Bone marrow (tissue), 2 donors: ENCODE data around the gene SOCS6.

Experiments
- DNase-seq, 2 donors: peaks; one replicate each; lab custom pipeline; 2025; lab: John Stamatoyannopoulos, UW

The SOCS6 gene

DNA sequence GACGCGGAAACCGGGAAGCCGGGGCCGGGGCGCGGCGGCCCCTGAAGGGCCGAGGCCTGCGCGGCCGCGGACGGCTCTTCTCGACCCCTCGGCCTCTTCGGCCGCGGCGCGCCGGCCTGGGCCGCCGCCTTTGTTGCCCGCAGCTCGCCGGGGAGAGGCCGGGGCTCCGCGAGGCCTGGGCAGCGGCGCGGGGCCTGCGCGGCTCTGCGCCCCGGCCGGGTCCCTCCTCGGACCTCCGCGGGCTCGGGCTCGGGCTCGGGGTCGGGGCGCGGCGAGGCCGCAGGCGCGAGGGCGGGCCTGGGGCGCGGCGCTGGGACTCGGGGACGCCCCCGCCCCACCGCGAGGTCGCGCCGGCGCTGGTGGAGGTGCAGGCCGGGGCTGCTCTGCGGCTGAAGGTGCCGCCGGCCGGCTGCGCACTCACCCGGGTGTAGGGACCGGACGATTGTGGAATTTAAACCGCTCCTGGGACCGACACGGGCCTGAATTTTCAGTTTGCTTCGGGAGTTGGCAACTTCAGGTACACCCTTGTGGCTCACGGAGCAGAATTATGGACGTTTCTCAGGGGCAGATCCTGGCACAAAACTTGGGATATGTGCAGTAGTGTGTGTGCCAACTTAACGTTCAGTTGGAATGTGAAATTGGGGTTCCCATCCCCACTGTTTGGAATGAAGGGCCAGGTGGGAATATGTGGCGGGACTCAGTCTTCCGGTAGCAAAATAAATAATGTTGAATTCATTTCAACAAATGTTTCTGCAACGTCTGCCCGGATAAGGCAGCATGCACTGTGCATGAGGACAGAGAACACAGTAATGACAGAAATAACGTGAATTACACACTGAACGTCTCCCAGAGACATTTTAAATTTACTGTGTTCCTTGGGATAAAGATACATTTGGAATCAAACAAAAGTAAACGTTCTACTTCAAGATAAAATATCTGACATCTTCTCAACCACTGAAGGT is 787 bp downstream of the SOCS6 start:
- no peak for DNase-seq

DNA sequence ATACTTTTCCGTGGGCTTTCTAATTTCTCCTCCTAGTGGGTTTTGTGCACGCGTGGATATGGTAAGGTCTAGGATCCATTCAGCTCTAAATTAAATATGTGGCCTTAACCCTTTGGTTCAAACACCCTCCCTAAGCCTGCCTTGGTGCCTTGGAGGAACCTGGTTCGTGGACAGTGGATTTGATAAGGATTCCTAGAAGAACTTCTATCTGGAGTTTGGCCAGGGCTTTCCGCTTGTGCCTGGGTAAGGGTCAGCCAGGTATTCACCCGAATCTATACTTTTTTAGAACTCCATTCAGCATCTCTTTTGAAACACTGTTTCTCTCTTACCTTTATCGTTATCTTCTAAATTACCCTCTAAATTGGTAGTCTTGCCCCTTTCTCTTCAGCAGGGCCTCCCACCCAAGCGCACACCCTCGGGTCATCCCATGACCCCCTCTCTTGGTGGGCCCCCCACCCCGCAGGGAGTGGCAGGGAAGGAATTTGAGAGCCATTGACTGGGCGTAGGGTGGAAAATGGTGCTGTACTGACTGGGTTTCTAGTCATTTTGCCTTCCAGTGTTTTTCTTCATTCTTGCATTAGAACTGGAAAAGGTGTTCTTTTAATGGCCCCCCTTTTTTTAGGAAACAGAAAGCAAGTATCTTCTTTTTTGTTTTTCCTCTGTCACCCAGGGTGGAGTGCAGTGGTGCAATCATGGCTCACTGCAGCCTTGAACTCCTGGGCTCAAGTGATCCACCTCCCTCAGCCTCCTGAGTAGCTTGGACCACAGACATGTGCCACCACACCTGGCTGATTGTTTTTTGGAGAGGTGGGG is 1.8 kb downstream of the SOCS6 start:
- no peak for DNase-seq

DNA sequence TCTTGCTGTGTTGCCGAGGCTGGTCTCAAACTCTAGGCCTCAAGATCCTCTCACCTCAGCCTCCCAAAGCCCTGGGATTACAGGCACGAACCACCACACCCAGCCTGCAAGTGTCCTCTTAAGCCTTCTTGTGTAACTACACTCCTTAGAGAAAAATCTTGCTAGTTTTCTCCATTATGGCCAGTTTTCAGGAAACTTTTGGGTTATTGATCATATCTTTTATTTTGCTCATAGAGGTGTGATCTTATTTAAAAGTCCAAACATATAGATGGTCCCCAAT is 2.4 kb downstream of the SOCS6 start:
- no peak for DNase-seq

DNA sequence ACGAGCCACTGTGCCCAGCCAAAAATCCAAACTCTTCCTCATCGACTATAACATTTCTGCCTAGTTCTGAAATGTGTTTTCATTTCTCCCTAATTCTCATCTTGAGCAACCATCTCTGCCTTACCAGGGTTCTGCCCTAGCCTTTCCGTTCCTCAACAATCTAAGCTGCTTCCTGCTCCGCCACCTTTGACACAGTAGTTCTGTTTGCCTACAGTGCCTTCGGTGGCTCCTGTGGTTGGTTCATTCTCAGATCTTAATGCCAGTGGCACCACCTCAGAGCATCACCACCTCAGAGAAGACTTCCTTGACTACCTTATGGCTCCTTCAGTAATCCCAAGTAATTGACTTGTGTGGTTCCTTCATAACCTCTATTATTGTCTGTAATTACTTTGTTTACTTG is 3.8 kb downstream of the SOCS6 start:
- no peak for DNase-seq

DNA sequence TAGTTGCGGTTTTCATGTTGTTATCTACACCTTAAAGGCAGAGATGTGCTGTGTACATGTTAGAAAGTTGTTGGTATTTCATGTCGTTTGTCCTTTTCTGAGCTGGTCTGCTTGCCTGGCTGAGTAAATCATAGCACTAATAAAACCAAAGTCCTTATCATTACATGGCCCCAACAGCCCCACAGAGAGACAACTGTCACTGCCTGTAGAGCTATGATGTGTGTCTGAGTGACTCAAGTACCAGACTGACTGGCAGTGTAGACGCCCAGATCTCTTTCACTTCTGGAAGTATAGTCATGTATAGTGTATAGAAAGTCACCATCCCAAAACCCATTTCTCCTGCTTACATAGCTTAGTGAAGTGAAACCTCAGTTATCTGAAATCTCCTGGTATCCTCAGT is 4.3 kb downstream of the SOCS6 start:
- DNase-seq: no peak

DNA sequence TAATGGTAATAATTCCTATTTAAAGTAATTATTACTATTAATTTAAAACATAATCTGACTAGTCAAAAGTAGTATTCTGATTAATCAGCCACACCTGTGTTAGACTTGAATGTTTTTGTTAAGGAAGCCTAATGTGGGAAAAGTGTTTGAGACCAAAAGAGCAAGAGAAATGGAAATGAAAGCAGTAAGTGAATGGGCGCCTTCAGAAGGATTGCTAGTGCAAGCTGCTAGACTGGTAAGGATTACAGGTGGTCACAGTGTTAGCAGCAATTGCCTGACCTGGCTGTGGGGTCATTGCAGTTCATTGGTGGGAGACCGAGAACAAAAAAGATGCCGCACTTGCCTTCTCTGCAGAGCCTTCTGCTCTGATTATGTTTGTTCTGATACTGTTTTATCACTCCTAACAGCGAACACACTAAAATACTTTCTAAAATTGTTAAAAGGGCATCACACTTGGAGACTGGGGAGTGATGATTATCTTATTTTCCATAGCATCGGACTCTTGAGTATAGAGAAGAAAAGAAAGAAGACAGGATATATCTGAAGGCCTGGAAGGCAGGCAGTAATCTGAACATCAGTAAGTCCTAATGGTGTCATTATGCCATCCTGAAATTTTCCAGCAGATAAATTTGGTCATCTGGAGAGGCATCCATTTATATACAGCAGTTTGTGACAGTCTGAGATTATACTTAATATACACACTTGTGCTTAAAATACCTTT is 5.8 kb downstream of the SOCS6 start:
- no peak for DNase-seq

DNA sequence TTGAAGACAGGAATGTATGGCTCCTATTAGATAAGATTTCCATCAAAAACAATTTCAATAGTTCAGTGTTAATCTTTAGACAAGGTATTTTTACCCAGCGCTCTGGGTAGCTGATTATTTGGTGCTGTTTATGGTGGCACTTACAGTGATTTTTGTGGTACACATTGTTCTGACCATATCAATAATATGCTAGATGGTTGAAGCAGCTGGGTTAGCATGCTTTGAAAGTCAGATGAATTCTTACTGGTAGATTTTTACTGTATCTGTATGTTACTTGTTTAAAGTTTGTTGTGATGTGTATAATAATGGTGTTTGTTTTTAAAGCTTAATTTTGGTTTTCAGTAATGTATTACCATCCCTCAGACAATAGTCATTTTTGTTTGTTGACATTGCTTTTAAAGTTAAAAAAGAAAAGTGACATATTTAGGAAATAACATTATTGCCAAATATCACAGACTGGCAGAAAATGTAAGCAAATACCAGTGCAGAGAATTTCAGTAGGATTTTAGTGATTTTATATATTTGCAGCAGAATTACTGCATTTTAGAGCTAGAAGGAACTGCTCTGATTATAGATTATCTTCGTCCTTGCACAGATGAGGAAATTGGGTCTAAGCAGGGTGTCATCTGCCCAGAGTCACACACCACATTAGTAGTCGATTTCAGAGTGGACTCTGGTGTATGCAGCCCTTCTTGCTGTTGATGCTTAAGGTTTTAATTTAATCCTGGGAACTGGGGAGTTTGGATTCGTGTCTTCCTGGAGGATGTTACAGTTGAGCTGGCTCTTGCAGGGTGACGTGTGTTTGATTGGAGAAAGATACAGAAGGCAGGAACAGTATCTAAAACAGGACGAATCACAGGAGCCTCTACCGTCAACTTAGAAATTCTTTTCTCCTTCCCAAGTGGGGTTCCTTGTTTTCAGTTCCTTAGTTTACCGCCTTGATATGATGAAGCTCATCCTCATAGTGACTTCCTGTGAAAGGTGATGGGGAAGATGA is 6.6 kb downstream of the SOCS6 start:
- no peak for DNase-seq

DNA sequence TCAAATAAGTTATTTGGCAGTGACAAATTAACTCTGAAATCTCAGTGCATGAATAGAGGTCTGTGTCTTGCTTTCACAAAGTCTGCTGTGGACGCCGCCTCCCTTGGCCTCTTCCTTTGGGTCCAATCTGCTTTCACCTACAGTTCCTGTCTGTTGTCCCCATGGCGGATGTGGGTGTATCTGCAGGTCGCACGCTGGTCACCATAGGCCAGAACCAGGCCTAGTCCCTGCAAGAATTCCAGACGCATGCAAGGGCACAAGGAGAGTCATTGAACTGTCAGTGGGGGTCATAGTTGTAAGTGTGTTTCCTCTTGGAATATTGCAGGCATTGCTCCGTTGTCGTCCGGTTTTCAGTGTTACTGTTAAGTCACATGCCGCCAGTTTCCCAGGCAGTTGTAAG is 7.4 kb downstream of the SOCS6 start:
- no peak for DNase-seq

DNA sequence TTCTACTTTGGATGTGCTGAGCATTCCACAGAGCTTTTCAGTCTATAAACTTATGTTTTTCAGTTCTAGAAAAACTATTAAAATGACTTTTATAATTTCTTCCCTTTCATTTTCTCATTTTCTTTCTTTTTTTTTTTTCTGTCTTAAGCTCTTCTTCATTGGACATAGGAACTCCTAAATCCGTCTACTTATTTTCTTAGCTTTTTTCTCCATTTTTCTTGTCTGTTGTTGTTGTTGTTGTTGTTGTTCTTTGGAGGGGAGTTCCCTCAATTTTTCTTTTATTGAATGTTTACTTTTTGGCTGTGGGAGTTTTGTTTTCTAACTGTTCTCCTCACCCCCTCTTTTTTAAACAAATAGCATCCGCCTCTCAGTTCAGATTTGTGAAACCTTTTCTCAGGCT is 7.9 kb downstream of the SOCS6 start:
- DNase-seq: no peak

DNA sequence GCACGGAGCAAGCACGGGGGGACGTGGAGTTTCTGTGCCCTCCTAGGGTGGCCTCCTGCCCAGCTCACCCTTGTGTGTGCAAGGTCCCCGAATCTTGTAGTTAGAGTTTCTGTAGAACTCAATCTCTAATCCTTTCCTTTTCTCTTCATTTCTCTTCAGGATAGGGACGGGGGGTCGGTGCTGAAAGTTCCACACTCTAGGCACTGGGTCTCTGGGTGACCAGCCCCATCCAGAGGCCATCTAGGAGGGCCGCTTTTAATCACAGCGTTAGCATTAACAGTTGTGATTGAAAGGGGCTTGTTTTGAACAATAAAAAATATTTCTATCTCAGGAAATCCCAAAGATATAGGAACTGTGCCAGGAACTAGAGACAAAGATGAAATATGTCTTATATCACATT is 10.5 kb downstream of the SOCS6 start:
- no peak for DNase-seq

DNA sequence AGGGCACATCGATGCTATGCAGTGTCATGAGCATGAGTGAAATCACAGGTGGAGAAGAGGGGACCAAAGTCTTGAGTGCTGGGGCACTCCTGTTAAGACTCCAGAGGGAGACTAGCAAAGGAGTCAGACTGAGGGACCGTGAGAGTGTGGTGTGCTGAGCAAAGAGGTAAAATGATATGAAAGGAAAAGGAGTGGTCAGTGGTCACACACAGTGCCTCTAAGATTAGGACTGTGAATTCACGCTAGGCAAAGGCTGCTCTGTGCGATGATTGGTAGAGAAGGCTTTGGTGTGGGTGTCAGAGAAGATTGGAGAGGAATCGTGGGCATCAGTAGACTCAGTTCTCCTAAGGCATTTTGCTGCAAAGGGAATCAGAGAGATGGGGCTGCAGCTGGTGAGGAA is 12.8 kb downstream of the SOCS6 start:
- DNase-seq: no peak

DNA sequence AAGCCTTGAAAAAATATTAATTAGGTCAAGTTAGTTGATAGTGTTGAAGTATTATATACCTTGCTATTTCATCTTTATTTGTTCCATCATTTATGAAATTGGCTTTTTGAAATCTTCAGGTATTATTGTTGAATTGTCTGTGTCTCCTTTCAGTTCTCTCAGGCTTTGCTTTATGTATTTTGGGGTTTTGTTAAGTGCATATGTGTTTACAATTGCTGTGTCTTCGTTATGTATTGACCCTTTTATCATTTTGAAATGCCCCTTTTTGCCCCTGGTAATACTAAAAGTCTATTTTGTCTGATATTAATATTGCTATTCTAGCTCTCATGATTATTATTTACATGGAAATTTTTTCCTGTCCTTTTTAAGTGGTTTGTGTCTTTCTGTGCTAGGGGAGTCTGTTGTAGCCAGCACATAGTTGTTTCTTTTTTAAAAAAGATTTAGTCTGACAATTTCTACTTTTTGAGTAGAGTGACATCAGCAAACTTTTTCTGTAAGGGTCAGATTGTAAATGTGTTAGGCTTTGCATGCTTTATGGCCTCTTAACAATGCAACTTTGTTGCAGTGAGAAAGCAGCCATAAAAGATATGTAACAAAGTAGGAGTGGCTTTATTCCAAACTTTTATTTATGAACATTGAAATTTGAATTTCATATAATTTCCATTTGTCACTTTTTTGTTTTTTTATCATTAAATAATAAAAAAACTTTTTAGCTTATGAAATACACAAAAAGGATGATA is 19.9 kb downstream of the SOCS6 start:
- DNase-seq: no peak

DNA sequence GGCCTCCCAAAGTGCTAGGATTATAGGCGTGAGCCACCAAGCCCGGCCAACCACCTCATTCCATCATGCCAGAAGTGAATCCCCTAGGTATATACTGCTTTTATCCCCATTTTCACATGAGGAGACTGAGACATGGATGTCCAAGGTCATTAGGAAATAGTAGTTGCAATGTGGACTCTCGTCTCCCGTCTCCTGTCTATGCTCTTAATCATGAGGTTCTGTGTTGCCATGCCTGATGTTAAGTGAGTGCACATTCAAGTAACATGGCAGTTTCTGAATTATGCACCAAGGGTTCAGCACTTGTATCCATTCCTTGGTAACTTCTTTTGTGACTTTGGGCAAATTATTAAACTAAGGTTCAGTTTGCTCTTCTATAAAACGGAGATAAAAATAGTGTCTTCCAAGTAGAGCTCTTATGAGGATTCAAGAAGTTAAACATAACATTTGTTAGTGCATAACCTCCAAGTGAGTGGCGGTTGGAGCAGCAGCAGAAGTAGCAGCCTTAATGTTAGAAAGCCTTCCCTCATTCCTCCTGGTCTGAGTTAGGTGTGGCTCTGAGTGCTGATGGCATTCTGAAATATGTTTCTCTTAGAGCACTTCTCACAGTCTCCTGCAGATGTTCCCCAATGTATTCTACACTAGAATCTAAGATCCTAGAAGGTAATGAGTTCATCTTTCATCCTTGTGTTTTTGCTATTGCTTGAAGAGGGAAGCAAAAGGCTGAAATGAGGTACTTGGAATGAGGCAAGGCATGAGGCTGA is 21.9 kb downstream of the SOCS6 start:
- no peak for DNase-seq

DNA sequence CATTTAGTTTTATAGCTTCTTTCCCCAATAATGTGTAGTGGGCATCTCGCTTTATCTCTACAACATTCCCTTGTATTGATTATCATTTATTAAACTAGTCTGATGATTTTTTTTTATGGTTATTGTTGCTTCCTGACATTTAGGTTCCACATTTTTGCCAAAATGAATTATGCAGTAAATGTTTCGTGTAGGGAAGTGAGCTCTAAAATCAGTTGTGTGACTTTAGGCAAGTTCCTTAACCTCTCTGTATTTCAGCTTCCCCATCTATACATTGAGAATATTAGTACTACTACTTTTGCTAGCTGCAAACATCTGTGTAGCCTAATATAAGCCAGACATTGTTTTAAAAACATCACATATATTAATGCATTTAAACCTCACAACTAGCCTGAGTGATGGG is 22.9 kb downstream of the SOCS6 start:
- no peak for DNase-seq

DNA sequence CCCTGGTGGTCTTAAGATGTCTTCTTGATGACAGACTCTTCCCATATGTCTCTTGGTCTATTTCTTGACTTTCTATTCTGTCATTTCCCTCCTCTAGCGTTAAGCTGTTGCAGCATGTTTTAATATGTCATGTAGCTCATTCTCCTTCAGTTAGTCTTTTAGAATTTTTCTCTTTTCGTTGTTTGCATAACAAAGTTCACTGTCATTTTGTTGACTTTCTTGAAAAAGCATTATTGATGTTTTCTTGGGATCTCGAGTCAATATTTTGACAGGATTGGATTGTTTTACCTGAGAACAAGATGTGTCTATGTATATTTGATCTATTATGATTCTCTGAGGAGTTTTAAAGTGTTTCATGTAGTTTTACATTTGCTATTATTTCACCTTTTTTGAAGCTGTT is 24.8 kb downstream of the SOCS6 start:
- DNase-seq: no peak

DNA sequence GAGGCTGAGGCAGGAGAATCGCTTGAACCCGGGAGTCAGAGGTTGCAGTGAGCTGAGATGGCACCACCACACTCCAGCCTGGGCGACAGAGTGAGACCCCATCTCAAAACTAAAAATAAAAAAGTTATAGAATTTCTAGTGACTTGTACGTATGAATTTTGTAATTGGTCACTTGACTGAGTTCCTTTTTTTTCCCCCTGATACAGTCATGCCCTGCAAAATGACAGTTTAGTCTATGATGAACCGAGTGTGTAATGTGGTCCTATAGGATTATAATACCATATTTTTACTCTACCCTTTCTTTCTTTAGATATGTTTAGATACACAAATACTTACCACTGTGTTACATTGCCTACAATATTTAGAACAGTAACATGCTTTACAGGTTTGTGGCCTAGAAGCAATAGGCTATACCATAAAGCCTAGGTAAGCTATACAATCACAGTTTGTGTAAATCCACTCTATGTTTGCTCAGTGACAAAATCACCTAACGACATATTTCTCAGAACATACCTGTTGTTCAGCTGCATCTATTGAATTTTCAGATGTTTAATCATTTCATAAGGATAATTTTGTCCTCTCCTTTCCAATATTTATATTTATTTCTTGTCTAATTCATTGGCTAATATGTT is 25.4 kb downstream of the SOCS6 start:
- DNase-seq: no peak

DNA sequence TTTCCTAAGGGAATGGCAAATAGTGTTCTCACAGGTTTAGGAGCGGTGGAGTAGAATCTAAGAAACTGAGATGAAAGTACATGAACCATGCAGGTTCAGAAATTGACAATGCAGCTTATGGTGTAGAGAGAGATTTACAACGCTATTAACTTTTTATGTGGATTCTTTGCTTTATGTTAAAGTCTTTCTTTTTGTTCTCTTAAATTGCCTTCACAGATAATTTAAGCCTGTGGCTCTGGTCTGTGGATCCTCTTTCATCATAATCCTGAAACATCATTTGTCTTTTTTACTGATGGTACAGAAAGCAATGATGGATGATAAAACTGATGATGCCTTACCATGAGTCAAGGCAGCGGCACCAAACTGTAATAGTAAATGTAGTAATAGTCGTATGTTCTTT is 30.3 kb downstream of the SOCS6 start:
- no peak for DNase-seq

DNA sequence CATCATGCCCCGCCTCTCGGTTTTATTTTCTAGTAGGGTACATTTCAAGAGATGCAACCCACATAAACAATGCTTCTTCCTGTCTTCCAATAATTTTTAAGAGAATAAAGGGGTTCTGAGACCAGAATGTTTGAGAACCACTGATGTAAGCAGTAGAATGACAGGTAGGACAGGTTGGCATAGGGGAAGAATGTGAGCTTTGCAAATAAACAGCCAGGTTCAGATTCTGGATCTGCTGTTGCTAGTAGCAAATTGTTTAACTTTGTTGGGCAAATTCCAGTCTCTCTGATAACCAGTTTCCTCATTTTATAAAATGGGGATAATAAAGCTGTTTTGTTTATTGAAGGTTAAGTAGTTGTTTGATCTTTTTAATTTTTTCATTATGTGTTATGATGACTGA is 32.8 kb downstream of the SOCS6 start:
- no peak for DNase-seq

DNA sequence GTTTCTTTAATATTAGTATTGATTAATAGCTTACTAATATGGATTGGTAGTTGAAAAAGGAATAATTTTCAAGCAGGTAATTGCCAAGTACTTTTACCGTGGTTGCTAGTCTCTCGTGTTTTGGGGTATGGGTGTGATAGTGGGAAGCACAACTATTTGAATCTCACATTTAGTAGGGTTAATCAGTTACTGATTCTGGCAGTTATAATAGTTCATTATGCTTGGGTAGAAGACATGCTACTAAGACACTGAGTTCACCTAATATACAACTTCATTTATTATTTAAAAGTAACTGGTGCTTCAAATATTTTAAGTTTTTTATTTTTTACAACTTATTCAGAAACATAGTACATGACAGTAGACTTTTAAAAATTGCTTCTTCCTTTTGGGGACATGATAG is 33.5 kb downstream of the SOCS6 start:
- no peak for DNase-seq

DNA sequence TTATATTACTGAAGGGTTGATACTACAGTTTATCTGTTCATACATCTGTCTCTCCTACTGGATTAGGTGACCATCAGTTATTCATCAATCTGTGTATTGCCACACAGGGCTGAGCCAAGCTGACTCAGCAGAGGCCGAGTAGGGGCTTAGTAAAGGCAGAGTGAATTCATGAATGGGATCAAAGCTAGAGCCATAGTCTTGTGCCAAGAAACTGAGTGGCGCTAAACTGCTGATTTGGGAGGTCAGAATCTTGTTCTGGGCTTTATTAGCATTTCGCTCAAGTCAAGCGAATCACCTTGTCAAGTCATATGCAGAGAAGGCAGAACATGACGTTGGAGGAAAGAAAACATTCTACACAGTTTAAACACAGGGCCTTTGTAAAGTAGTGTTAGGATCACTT is 34.1 kb downstream of the SOCS6 start:
- no peak for DNase-seq
